GM21423 (cell line): Measurements from ENCODE around the gene ZBTB45.
"Not testable (repeated sequence)": the region's sequence is repeated elsewhere in the genome, so short reads cannot be mapped to it uniquely, and the experiment has no call there.

Experiments
- ATAC-seq: cut with Tn5 transposase; IDR thresholded peaks from one replicate; pipeline ENCODE4 v1.9.1; 2021; ENCODE audit warnings: mild to moderate bottlenecking, moderate library complexity; ENCODE audit not compliant: unreplicated experiment

ZBTB45 gene

DNA sequence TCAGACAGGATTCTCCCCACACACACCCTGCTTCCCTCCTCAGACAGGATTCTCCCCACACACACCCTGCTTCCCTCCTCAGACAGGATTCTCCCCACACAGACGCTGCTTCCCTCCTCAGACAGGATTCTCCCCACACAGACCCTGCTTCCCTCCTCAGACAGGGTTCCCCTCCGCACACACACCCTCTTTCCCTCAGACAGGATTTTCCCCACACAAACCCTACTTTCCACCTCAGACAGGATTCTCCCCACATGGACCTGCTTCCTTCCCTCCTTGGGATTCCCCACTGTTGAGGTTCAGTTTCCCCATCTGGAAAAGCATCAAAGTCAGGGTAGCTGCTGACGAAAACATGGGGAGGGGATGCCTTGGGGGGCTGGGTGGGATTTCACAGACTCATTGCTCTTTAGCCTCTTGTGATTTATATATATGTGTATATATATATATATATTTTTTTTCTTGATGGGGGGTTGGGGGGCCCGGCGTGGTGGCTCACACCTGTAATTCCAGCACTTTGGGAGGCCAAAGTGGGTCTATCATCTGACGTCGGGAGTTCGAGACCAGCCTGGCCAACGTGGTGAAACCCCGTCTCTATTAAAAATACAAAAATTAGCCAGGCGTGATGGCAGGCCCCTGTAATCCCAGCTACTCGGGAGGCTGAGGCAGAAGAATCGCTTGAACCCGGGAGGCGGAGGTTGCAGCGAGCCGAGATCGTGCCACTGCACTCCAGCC is 23.2 kb upstream of the ZBTB45 start:
- not testable (repeated sequence) for ATAC-seq

DNA sequence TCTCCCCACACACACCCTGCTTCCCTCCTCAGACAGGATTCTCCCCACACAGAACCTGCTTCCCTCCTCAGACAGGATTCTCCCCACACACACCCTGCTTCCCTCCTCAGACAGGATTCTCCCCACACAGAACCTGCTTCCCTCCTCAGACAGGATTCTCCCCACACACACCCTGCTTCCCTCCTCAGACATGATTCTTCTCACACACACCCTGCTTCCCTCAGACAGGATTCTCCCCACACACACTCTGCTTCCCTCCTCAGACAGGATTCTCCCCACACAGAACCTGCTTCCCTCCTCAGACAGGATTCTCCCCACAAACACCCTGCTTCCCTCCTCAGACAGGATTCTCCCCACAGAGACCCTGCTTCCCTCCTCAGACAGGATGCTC is 19.6 kb upstream of the ZBTB45 start:
- not testable (repeated sequence) for ATAC-seq

DNA sequence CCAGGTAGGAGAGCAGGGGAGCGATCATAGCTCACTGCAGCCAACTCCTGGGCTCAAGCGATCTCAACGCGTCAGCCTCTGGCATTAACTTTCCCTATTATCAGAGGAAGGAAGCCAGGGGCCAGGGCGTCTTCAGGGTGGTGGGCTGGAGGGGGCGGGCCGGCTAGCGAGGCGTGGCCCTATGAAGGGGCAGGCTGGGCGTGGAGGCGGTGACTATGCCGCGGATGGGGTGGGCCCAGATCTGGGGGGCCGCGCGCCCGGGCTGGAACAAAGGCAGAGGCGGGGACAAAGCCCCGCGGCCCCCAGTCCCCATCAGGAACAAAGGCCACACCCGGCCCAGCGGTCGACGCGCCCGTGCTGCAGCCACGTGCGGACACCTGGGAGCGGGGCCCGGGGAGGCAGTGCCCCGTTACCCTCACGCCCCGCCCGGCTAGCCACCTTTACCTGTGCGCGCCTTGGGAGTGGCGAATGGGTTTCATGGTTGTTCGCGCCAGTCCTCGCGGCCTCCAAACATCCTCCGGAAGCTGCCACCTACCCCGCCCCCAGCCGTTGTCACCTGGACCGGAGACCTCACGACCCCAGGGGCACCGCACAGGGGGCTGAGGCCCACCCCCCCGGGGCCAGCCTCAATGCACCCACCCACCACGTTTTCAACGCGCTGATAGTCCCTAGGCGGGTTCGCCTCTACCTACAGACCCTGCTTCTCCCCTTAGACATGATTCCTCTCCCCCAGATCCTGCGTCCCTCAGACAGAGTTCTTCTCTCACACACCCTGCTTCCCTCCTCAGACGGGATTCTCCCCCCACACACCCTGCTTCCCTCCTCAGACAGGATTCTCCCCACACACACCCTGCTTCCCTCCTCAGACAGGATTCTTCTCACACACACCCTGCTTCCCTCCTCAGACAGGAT is 18.9 kb upstream of the ZBTB45 start:
- no peak for ATAC-seq

DNA sequence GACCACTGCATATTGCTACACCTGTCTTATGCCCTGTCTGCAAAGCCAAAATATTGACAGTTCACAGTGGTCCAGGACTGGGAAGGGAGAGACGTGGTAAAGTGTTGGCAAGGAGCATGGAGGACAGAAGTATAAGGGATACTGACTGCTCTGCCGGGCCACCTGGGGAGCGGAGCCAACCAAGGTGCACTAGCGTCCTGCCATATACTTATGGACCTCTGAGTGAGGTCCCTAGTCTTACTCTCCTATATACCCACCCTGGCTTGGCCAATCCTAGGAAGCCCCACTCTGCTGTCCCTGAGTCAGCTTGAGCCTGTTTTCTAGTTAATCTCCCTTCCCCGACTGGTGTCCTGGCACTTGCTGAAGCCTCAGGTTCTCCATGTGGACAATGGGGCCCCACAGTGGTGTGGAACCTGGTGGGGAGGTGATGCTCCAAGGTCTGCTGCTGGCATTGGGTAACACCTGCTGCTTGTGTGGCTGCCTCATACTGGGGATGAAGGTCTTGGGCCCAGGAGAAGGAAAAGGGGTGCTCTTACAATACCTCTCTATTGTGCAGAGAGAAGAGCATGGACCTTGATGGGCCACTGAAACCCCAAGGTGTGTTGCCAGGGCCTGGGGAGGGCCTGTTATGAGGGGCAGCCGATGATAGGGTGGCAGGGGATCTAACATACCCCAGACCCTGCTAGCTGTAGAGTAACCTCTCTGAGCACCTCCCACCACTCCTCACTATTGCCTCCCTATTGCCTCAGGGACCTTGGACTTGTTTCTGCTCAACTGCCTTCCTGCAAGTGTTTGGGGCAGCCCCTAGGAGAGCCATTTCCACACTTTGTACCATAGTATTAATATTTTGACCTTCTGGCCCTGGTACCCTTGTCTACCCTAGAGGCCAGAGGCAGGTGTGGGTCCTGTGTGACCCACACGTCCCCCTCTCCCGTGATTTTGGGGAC is 17.5 kb upstream of the ZBTB45 start:
- ATAC-seq, result no peak

DNA sequence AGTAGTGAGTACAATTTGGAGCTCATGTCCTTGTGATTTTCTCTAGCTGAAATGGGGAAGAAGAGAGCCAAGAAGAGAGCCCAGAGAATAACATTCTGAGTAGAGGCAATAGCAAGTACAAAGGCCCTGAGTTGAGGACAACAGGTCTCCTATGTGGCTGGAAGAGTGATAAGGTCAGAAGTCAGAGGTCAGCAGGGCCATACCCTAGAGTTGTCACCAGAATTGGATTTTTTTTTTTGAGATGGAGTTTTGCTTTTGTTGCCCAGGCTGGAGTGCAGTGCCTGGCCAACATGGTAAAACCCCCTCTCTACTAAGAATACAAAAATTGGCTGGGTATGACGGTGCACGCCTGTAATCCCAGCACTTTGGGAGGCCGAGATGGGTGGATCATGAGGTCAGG is 16.2 kb upstream of the ZBTB45 start:
- no peak for ATAC-seq

DNA sequence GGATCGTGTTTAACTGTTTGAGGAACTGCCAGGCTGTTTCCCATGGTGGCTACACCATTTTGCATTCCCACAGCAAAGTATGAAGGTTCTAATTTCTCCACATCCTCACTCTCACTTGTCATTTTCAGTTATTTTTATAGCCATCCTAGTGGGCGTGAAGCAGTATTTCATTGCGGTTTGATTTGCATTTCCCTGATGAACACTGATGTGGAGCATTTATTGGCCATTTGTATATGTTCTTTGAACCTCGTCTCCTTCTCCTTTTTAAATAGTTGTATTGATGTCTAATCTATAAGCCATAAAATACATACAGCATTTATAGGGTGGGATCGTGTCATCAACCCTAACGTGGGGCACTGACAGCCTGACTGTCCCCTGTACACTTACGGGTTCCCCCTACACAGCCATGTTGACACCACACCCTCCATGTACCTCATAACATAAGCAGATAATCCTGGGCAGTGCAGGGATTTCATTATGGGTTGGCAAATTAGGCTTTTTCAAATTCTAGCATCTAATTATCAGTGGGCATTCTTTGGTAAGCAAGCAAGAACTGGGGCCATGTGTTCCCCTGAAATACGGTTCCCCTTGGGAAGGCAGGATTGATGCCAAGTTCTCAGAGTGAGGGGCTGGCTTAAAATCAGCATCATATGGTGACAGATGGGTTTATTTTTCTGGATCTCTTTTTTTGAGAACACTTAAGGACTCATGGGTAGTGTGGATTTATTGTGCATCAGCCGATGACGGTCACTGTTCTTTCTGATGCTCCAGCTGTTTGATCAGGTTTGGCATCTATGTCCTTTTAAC is 11.6 kb upstream of the ZBTB45 start:
- no peak for ATAC-seq

DNA sequence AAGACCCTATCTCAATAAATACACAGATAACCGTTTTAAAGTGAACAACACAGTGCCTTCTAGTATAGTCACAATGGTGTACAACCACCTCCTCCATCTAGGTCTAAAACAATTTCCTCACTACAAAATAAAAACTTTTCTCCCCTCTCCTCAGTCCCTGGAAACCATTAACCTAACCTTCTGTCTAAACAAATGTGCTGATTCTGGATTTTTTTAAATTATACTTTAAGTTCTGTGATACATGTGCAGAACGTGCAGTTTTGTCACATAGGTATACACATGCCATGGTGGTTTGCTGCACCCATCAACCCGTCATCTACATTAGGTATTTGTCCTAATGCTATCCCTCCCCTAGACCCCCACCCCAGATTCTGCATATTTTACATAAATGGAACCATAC is 9.8 kb upstream of the ZBTB45 start:
- no peak for ATAC-seq

DNA sequence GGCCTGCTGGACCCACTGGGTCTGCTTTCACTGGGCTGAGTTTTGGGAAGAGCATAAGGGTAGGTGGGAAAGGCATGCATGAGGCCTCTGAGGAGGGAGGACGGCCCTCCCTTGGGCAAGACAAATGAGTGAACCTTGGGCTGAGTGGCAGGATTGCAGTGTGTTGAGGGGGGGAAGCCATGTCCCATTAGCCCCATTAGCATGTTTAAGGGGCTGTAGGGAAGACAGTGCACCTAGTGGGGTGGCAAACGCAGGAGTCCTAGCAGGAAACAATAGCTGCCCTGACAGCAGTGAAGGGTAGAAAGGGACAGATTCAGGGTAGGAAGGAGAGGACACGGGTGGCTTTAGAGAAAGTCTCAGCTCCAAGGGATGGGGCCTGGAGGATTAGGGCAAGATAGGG is 3.1 kb upstream of the ZBTB45 start:
- ATAC-seq, result no peak

DNA sequence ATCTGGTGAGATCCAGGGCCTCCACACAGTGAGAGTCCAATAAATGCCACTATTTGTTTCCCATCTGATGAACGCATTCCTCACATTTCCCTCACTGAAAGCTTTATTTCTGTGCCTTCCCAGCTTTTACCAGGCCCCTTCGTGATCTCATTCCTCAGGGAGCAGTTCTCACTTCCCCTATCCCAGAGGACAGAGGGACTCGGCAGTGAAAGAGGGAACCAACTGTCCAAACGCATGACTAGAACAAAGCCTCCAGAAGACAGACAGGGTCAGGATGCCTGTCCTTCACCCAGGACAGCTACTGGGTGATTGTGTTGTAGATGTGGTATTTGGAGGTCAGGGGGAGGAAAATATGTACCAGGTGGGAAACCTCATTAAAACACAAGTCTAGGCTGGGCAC is 2.0 kb upstream of the ZBTB45 start:
- no peak for ATAC-seq

DNA sequence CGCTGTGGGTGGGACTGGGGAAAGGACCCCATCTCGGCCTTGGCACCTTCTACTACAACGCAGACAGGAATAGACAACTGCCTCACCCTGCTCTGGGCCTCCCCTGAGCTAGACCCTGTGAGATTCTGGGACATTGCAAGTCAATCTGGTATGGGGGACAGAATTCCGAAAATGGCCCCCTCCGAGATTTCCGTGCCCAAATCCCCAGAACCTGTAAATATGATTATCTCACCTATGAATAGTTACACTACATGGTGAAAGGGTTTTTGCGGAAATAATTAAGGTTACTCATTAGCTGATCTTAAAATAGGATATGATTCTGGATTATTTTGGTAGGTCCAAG is 618 bp upstream of the ZBTB45 start:
- no peak for ATAC-seq

DNA sequence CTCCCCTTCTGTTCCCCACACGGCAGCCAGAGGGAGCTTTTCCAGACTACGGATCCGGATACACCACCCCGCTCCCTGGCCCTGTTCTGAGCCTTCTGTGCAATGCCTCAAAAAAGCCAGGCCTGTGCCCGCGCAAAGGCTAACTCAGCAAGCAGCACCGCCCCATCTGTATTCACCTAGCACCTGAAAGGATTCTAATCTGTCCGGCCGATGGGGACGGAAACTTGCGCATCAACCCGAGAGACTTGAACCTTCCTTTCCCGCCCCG is 589 bp downstream of the ZBTB45 start:
- no peak for ATAC-seq

DNA sequence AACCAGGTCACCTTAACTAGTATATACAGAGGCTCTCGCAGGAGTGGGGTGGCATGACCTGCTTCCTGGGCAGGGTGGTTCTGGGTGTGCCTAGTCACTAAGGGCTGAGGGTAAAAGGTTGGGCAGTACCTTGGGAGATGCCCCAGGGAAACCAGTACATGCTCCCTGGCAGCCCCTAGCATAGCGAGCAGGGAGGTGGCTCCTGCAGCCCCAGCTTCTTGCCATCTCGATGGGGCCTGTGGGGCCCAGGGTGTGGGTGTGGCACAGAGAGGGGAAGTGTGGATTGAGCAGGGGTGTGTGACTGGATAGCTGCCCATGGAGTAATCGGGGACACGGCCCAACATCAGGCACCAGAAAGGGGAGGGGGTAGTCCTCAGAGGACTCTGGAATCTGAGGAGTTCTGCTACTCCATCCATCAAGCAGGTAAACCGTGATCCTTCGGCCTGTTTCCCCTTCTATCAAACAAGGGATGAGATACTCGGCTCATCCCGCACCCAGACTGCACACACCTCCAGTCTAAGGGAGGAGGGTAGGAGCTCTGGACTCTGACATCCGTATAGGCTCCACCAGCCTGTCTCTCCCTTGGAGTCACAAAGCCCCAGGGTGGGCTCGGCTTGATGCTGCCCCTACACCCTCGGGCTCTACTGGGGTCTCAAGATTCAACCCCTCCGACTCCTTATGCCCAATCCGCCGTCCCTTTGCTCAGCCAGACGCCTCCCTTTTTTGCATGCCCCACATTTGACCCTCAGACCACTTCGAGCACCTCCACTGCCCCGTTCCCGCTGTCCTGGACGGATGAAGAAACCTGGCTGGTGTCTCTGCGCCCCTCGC is 1.1 kb downstream of the ZBTB45 start:
- no peak for ATAC-seq

DNA sequence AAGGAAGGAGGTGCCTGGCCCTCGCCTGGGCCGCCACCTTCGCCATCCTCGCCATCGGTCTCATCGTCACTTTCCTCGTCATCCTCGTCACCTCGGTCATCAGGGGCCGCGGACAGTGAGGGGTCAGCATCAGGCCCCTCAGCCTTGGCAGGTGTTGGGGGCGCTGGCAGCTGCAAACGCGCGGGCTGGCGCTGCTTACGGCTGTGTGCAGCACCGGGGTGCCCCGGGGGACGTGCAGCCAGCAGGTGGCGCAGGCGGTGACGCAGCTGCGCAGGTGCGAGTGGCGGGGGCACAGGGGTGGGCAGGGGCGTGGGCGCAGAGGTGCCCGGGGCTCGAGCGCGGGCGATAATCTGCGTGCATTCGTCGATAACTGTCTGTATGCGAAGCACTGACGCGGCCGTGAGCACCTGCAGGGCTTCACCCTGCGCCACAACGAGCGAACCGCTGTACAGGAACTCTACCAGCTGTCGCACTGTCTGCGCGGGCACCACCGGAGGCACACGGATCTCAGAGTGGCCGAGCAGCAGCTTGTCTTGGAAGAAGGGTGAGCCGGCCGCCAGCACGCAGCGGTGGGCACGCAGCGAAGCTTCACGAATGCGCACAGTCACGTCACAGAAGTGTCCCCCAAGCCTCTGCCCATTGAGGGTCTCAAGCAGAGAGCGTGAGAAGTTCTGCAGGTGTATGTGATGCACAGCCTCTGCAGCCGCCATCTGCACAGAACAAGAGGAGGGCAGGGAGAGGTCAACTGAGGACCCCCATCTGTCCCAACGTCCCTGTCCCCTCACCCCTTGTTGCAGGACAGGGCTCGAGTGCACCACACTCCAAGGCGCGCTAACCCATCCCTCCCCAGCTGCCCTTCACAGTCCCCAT is 2.4 kb downstream of the ZBTB45 start:
- no peak for ATAC-seq

DNA sequence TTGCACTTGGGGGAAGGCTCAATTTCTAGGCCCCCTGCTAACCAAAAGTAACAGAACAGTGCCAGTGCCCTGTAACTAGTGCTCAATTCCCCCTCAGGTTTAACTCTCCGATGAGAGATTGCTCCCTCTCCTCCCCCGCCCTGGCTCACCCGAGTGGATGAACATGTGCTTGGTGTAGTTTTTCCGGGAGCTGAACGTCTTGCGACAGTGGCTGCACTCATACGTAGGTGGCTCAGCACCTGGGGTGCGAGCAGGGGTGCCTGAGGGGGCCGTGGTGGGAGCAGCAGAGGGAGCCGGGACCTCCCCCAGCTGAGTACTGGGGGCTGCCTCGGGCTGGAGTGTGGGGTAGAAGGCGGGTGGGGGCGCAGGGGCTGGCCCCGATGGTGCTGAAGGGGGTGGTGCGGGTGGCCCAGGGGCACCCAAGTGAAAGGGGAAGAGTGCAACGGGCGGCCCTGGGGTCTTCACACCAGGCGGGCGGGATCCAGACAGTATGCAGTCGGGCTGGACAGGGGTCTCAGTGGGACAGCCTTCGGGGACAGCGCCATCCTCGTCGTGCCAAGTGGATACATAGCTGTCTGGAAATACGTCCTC is 3.3 kb downstream of the ZBTB45 start:
- ATAC-seq, result no peak

DNA sequence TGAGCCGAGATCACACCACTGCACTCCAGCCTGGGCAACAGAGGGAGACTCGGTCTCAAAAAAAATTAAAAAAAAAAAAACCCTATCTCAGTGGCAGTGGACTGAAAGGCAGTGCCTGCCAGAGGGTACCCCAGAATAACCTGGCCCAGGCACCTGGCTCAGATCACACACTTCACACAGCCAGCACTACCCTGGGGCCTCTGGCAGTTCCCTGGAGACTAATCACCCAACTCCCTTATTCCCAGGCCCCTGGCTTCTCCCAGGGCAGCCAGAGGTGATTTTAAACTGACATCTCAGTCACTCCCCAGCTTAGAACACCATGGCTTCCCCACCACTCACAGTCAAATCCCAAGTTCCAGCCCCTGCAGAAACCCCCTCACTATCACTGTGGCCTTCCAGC is 4.4 kb downstream of the ZBTB45 start:
- ATAC-seq, result no peak

DNA sequence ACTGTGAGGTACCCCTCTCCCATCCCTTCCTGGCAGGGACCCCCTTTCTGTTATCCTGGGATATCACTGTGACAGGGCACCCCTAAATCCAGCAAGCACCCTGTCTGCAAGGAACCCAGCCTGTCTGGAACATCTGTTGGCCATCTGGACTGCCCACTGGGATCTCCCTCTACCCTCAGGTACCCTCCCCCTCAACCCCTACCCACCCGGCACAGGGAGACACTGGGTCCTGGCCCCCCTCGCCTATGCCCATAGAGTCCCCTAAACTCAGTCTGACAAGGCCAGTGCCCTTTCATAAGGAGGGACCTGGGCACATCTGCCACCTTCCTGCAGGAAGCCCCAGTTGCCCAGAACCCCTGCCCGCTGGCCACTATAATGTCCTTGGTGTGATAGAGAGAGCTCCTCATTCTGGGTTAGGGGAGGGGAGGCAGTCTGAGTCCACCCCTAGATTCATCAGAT is 5.0 kb downstream of the ZBTB45 start:
- ATAC-seq, result no peak

DNA sequence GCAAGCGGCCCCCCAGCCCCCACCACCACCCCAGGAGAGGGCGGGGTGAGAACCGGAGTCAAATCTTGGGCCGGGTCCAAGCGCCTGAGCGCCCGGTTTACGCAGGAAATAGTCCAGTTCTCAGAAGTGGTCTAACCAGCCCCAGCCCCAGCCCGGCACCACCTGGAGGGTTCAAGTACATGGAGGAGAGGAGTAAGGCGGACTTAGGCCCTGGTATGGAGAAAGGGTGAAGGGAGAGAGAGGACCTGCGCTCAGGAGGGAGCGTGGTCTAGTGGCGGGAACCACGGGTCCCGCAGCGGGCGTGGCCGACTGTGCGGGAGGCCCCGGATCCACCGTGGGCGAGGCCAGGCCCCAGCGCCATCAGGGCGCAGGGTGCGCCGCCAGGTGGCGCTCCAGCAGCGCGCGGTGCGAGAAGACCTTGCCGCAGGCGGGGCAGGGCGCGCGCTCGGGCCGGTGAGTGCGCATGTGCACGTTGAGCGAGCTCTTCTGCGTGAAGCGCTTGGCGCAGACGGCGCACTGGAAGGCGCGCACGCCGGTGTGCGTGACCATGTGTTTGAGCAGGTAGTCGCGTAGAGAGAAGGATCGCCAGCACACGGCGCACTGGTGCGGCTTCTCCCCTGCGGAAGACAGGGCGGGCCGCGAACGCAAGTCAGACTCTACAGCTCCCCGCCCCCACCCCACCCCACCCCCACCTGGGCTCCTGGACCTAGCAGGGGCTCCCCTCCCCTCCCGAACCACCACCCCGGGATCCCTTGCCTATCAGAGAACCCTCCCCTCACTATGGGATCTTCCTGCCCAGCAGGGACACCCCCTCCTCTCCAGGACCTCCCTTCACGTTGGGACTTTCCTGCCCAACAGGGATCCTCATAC is 5.7 kb downstream of the ZBTB45 start:
- ATAC-seq, result peak; percentile 73
